GM18868 (cell line): ENCODE data around the gene POLR1D.

Experiments
- ATAC-seq: cut with Tn5 transposase; IDR thresholded peaks from one replicate; pipeline ENCODE4 v1.9.1; 2021; ENCODE audit warnings: mild to moderate bottlenecking, moderate library complexity; ENCODE audit not compliant: unreplicated experiment

The POLR1D gene

DNA sequence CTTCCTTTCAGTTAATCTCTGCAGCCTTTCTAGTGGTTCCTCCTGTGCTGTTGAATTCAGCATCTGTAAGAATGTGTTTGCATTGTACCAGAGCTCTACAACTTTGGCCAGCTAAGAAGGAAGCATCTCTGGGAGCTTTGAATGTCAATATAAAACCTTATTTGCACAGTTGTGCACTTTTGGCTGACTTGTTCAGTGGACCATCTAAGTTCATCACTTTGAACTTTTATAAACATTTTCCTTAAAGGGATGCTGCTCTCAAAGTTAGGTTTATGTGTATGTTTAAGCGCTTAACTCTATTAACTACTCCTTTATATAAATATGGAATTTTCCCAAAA is 15.6 kb downstream of the POLR1D start:
- ATAC-seq = no peak

DNA sequence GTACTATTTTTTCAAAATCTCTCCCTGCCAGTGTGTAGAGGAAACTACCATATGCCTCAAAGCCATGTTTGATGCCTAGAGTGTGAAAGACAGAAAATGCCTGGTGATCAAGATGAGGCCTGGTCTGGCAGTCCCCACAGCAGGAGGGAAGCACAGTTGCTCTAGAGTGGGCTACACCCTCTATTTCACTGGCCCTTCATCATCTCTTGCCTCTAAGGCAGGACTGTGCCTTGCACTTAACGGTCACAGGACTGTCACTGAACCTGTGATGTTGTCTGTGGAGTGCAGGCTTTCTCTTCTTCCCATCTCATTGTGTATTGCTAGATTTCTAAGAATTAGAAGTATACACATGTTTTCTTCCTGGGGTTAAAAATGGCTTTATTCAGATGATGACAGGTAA is 16.3 kb downstream of the POLR1D start:
- no peak for ATAC-seq

DNA sequence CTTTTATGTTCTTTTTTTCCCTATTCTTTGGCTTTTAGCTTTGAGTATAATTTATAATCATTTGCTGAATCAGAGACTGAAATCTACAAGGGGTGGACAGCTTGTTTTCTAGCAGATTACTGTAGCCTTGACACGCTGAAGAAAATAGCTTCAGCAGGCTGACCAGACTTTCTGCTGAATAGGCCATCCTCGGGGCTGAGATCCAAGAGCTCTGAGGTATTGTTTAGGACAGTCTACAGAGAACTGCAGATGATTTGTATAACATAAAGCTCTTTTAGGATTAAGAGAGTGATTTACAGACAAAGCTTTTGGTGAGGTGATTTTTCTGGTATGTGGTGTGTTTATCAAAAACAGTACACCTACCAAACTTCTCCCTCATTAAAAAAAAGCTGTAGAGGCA is 16.8 kb downstream of the POLR1D start:
- ATAC-seq = no peak

DNA sequence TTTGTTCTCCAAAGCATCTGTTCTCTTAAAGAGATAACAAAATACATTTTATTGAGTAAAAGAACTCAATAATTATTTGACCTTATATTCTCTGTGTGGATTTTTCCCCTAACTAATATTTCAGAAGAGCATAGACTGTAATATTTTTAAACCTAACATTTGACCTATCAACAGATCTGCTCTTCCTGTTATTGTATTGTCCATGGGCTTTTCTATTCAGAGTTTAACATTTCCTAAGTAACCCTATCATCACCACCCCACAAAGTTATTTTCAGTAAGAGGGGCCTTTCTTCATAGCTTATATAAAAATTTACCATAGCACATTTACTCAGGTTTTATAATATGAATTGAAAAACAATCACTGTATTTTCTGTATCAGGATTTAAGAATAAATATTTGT is 17.5 kb downstream of the POLR1D start:
- ATAC-seq = no peak

- no peak for ATAC-seq
These were observed 20.2 kb downstream of the POLR1D start for GRCh38 chr13:27641711-27642502.

DNA sequence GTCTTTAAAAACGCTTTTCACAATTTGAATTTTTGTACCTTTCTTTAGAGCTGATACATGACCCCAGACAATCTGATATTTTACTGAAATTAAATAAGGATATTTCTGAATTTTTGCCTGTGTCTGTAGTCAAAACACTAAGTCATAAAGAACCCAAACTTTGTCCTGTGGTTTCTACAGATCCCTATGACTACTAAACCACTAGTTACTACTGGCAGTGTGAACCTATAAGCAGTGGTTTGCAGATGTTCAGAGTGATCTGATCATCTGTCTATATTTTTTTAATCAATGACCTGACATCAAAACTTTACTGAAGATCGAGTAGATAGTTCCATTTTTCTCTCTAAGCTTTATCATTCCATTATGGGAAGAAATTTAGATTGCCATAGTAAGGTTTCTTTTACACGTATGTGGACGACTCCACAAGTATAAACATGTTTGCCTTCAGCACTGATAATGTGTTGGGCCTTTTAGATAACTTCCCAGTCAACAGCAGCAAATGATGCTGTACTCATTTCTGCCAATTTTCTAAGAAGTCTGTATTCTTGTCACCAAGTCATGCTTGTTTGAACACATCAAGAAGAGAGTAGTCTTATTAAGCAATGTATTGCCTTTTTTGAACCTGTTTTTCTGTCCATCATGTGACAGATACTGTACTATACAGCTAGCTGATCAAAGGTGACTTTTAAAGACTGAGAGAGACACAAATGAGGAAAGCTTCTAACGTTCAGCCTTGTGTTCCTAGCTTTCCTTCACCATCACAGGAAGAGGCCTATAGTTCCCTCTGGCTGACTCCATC is 21.8 kb downstream of the POLR1D start:
- no peak for ATAC-seq

GRCh38 chr13:27644302-27644701 is 22.6 kb downstream of the POLR1D start:
- ATAC-seq = no peak

GRCh38 chr13:27650312-27650711 is 28.6 kb downstream of the POLR1D start:
- ATAC-seq = no peak

DNA sequence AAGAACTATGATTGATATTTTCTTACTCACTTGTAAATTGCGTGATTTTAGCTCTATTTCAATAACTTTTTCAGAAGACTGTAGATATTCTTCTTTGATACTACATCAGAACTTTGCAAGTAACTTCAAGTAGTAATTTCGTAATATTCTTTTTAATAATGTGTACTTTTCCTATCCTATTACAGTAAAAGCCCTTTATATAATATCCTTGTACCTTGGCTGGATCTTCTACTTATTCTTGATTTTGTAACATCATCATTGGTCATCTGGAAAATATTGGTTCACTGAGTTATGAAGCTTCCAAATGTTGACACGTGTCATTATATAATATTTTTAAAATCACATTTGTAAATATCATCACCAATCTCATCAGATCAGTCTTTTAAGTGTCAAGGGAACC is 32.4 kb downstream of the POLR1D start:
- no peak for ATAC-seq

DNA sequence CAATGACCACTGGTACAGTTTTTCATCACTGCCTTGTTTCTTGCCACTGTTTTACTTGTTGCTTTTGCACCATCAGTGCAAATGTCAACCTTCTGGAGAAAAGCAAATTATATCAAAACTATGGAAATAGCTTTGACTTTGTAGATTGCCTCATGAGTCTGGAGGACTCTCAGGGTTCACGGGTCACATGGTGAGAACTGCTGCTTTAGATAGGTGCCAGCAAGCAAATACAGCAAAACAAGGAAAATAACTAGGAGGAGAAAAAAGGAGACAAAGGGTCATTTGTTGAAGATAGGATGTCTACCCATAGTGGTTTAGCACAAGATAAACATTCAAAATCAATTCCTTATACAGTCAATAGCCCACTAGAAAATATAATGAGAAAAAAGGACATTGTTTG is 33.1 kb downstream of the POLR1D start:
- ATAC-seq = no peak

DNA sequence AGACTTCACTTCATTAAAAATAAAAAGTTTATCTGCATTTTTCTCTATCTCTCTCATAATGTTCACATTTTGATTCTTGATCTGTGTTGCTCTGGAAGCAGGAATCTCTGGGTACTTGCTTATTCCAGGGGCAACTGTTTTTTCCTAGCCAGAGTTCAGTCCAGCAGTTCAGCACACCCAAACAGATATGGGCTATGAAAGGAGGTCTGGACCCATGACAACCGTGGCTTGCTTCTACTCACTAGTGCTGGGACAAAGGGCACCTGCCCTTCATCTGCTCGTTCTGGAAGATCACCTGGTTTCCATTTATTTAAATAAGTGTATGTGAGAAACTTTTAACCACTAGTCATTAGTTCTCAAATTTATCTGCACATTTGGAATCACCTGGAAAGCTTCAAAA is 36.0 kb downstream of the POLR1D start:
- no peak for ATAC-seq

GRCh38 chr13:27658546-27658945 is 36.9 kb downstream of the POLR1D start:
- ATAC-seq = no peak

DNA sequence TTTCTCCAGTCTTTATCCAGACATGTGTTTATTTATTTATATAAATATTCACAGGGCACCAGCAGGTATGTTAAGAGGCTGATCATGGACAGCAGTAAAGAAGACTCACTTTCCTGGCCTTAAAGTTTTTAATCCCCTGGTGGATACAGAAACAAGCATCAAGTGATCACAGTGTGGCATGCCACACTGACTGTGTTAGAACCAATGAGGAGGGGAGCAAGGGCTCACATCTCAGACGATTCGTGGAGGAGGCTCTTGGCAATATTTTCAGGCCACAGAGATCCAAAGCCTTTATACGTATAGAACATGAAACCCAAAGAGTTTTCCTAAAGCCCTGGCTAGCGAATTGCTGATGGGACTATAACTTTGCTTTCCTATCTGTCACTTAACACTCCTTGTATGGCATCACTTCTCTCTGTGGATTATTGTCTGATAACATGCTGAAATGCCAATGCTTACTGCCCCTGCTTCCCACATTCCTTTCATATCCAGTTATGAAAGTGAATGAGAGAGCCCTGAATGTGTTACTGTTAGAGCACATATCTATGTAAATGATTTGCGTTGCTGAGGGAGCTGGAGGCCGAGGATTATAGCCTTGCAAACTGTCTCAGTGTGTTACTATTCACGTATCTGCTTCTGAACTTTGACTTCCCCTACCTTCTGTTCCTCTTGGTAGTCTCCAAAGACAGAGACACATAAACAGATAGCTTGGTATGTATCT is 37.6 kb downstream of the POLR1D start:
- ATAC-seq = no peak

GRCh38 chr13:27660511-27660910 is 38.8 kb downstream of the POLR1D start:
- ATAC-seq = no peak

DNA sequence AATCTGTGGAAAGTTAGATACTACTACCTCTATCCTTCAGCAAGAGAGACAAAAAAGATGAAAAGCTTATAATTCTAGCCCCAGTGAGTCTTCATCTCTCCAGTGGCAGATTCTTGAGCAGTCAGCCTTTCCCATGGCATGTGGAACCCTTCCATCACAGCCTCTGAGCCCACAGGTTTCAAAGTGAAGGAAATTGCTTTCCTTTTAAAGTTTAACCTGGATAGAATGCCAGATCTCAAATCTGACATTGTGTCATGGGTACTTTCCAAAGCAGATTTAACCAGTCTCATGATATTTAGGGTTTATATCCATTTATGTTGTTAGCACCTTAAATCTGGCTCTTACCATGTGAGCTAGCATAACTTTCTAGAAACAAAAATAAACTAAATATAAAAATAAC is 39.3 kb downstream of the POLR1D start:
- no peak for ATAC-seq

GRCh38 chr13:27662738-27663470 is 41.2 kb downstream of the POLR1D start:
- ATAC-seq = no peak

- ATAC-seq = no peak
These were observed 42.3 kb downstream of the POLR1D start for GRCh38 chr13:27663947-27664346.

DNA sequence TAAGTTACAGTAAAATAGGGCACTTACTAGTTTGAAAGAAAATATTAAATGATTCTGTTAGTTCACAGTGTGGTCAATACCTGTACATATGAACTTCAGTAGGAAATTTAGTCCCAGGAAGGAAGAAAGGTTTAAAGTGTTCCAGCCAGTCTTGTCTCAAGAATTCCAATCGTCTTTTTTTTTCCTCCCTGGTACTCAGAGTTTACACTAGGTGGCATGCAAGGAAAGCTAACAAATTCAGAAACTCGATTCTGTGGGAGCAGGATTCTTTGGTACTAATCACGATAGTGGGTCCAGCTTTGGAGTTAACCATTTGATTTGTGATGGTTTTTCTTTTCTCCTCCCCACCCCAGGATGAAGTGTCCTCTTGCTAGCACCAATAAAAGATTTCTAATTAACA is 43.6 kb downstream of the POLR1D start:
- no peak for ATAC-seq

- no peak for ATAC-seq
These were observed 44.1 kb downstream of the POLR1D start for GRCh38 chr13:27665761-27666160.

GRCh38 chr13:27666951-27667350 is 45.3 kb downstream of the POLR1D start:
- ATAC-seq = no peak

DNA sequence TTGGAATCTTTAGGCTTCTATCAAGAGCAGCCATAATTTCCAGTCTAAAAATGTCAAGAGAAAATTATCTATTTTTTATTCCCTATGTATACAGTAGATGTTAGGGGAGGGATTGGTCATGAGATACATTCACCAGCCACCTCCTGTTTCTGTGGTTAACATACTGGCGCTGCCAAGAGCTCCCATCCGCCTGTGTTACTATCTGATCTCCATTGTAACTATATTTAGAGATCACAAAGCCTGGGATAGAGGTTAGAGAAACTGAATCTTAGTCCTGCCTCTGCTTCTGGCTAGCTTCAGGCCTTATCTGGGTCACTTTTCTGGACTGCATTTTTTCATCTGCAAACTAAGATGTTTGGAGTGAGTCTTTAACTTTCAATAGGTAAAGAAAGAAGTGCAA is 46.3 kb downstream of the POLR1D start:
- no peak for ATAC-seq
